Stimulated activated CD4-positive, alpha-beta T cell treated with anti-CD3 and anti-CD28 coated beads, Interleukin-4, amount 100 ng/mL, for 48 hours (primary cell): ENCODE results near the gene TMEM50B.
"Not testable (repeated sequence)": the region's sequence is repeated elsewhere in the genome, so short reads cannot be mapped to it uniquely, and the experiment has no call there.

Source experiments
- DNase-seq, 2 donors: peaks; one replicate each; pipeline ENCODE4 v3.0.0-alpha.2; 2020; ENCODE audit warnings: low read depth in 2 of 2

Gene TMEM50B

DNA sequence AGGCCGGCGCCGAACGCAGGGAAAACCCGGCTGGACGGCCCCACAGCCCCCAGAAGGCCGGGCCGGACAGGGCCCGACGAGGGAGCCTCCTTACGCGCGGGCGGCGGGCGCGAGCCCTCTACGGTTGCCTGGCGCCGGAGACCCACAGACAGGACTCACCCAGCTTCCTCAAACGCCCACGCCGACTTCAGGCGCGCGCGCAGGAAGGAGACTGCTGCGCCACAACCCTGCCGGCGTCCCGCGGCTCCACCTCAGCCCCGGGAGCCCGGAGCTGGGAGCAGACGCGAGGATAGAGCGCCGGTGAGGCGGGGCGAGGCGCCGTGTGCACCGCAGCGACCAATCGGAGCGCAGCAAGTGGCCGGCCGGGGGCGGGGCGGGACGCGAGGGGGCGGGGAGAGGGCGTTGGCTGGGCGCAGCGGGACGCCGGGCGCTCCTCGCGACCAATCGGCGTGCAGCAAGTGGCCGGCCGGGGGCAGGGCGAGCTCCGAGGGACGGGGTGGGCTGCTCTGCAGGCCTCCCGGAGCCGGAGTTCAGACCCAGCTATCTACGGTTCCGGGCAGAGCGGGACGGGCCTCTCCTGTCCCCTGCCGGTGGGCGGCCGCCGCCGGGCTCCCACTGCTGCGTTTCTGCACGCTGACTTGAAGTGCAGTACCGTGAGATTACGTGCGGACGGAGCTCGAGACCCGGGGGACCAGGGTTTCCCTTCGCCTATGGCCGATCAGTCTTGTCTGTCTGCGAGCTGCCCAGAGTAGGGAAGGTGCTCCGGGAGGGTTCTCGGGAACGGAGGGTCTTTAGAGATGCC is at the start of gene TMEM50B:
TSS of gene TMEM50B (minus strand) at position 296 of the 802 bp plus-strand sequence. CDS start 11,089 bp downstream, outside the sequence.
- DNase-seq: peak; percentile 98

GRCh38 chr21:33522953-33523349 is 43.2 kb upstream of the TMEM50B start:
- no peak for DNase-seq

GRCh38 chr21:33522297-33522952 is 42.7 kb upstream of the TMEM50B start:
- DNase-seq: no peak

GRCh38 chr21:33518899-33519298 is 39.1 kb upstream of the TMEM50B start:
- DNase-seq: no peak

DNA sequence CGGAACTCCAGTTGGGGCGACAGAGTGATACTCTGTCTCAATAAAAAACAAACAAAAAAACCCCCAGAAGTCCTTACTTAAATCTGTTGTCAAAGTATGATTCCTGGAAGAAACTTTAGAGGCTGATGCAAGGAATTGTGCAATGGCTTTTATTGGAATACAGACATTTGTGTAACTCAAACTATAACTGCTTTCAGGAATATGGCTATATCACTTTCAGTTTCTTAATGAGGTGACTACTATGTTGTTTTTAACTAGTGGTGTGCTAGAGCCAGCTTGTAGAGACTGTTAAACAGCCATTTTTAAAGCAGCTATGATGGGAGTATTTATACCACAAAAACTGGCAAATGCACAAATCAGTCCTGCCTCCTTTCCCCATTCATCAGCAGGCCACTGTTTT is 34.5 kb upstream of the TMEM50B start:
- DNase-seq: no peak

DNA sequence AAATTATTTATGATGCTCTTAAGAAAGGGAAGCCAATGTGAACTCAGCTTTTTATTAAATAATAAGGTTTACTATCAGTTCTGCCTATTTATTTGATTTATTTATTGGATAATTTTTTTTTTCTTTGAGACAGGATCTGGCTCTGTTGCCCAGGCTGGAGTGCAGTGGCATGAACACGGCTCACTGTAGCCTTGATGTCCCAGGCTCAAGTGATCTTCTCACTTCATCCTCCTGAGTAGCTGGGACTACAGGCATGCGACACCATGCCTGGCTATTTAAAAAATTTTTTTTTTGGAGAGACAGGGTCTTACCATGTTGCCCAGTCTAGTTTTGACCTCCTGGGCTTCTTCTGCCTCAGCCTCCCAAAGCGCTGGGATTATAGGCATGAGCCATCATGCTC is 32.7 kb upstream of the TMEM50B start:
- no peak for DNase-seq

- no peak for DNase-seq
Measured at GRCh38 chr21:33511639-33512038, 31.9 kb upstream of the TMEM50B start.

DNA sequence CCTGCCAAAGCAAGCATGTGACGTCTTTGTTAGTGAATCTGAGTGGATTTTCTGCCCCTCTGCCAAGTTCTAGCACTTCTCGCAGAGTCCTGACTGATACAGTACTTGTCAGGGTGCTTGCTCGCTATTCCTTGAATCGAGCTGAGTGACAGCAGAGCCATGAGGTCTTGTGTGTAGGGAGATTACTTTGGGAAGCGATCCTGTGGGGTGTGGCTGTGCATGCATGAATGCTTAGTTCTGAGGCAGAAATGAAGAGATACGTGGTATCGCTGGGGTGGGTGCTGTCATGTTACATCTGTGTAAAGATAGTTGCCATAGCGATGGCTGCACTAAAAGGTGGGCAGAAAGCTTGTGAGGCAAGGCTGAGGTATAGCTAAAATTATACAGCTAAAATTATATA is 31.1 kb upstream of the TMEM50B start:
- DNase-seq: no peak

GRCh38 chr21:33507003-33507402 is 27.2 kb upstream of the TMEM50B start:
- DNase-seq: not testable (repeated sequence)

- no peak for DNase-seq
Measured at GRCh38 chr21:33505833-33506232, 26.1 kb upstream of the TMEM50B start.

GRCh38 chr21:33496345-33496744 is 16.6 kb upstream of the TMEM50B start:
- no peak for DNase-seq

DNA sequence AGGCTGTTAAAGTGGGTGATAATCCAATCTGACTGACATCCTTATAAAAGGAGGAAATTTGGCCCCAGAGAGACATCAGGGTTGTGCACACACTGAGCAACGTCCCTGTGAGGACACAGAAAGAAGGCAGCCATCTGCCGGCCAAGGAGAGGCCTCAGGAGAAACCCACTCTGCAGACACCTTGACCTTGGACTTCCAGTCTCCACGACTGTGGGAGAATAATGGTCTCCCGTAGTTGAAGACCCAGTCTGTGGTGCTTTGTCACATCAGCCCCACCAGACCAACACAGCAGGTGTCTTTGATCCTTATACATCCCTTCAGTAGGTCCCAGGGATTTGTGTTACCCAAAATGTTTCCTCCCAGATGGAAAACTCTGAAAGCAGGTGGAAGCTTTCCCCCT is 16.0 kb upstream of the TMEM50B start:
- DNase-seq: no peak

DNA sequence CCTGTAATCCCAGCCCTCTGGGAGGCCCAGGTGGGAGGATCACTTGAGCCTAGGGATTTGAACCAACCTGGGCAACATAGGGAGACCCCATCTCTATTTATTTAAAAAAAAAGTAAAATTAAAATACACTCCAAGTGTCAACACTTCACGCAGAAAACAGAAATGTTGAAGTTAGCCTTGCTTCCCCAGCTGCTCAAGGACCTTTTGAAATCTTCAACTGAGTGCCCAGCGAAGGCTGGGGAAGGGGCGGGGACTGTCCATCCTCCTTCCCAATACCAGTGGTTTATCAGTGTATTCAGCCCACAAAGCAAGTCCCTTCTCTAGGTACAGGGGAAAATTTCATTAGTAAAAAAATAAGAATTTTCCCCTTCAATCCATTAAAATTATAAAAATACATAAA is 14.0 kb upstream of the TMEM50B start:
- no peak for DNase-seq

DNA sequence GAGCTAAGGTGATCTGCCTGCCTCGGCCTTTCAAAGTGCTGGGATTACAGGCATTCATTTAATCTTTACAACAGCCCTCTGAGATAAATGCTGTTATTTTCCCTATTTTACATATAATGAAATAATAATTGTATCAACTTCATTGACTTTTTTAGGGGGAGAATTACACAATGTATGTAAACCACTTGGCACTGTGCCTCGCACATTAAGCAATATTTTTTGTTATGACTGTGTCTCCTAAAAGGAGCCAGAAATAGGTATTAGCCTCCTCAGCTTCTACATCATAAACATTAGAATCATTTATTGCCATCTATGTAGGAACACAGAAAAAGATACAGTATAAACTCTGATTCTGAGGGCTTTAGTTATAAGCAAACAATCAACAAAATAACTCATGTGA is 12.8 kb upstream of the TMEM50B start:
- no peak for DNase-seq

DNA sequence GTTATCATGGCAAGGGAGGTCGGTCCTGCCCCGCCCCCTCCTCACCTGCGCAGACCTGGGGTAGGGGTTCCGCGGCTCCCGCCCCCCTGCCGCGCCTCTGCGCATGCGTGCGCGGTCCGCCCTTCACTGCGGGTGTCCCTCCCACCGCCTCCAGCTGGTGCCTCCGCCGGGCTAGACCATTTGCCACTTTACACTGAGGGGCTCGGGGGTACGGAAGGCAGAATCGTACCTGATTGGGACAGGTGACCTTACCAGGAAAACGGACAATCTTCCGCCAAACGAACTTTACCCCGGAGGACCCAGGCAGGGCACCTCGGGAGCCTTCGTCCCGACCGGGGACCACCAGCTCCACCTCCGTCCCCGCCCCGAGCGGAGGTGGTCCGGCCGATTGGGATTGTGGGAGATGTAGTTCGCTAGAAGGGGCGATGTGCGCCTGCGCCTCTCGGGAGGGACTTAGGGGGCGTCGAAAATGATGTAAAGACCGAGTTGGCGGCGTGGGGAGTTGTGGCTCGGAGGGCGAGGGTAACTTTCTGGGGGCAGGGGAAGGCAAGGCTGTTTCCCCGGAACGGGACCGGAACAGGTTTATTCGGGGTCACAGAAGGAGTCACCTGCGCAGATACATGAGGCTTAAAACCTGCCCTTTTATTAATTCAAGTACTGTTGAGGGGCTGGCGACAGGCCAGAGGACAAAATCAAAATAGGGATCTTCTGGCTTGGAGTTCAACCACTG is 11.8 kb upstream of the TMEM50B start, which contains the start of gene DNAJC28:
TSS of gene DNAJC28 (minus strand) at position 344 of the 730 bp plus-strand sequence. CDS start 2,323 bp downstream, outside the sequence.
- peak; percentile 90 to 92 for DNase-seq

GRCh38 chr21:33490991-33491372 is 11.2 kb upstream of the TMEM50B start:
- no peak for DNase-seq

GRCh38 chr21:33488936-33489335 is 9.2 kb upstream of the TMEM50B start:
- no peak for DNase-seq

DNA sequence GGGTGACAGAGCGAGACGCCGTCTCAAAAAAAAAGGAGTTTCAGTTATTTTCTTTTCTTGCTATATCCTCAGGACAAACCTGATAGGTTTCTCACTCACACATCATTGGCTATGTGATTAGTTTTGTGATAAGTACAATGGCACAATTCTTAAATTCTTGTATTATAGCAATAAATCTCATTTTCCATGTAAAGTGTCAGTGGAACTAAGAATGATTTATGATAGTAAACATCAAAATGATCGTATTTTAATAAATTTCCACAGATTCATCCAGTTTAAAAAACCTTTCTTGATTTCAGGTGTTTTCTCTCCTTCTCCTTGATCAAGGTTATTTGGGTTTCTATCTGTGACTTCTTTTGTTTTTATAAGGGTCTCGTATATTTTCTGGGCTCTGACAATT is 8.2 kb upstream of the TMEM50B start:
- DNase-seq: no peak

GRCh38 chr21:33481314-33481943 is 1.7 kb upstream of the TMEM50B start:
- DNase-seq: no peak

DNA sequence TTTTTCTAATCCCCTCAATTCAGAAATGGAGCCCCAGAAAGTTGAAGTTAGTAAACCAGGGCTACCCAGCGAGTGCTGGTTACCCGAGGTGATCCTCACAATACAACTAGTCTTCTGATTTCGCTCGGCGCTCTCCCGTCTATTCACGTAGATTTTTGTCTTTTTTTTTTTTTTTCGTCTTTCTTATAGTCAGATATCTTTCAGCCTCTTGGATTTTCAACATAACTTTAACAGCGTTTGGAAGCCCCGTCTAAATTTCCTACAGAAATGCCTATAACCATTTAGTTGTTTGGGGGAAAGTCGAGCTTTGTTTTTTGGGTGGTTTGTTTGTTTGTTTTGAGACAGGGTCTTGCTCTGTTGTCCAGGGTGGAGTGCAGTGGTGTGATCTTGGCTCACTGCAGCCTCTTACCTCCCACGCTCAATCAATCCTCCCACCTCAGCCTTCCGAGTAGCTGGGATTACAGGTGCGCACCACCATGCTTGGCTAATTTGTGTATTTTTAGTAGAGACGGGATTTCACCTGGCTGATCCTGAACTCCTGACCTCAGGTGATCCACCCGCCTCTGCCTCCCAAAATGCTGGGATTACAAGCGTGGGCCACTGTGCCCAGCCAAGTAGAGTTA is 818 bp upstream of the TMEM50B start:
- DNase-seq: no peak

DNA sequence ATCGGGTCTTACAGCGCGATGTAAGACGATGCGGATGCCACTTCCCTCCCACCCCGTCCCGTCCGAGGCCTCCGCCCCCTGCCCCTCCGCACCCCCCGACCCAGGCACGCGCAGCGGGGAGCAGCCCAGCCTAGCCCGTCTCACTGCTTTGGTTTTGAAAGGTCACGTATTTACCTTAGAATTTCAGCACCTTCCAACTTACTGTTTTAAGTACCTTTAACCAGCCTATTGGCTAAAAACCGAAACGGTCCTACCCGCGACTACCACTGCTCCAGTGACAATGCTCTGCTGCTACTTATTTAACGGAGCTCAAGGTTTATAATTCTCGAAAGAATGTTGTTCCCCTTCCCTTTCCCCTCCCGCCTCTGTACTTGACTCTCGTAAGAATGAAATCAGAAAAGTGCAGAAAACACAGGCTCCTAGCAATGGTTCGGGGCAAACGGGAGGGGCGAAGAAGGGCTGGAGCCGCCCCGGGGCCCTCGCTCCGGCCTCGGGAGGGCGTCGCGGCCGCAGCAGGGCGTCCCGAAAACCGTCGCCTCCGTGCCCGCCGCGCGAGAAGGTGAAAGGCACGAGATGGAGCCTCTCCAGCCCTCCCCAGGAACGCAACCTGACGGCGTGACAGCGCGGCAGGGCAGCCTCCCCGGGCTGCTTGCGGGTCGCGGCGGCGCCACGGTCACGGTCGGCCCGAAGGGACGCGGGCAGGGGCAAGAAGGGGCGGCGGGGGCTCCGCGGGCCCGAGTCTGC is 667 bp downstream of the TMEM50B start:
- peak; percentile 27 to 32 for DNase-seq
